Limb (tissue), 2 donors: ENCODE measurements around the gene MICALL1.
"Not testable (repeated sequence)": the region's sequence is repeated elsewhere in the genome, so short reads cannot be mapped to it uniquely, and the experiment has no call there.

ENCODE experiments used
- DNase-seq, 2 donors: peaks; one replicate each; pipeline ENCODE4 v3.0.0-alpha.2; 2016; ENCODE audit errors: extremely low spot score in 2 of 2

The MICALL1 gene

DNA sequence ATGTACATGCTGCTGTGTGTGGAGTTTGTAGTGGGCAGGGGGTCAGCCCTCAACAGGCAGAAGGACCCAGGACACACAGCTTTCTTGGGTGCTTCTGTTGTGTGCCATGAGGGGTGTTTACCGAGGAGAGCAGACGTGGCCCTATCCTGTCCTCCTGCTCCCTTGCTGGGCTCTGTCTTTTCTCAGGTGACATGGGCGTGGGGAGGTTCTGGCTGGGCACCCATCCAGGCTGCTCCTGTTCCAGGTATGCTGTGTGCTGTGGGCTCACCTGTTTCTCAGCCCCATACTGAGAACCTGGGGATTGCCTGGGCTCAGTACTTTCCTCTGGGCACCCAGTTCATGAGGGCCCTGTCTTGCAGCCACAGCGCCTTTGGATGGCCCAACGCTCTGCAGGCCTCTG, 23.3 kb downstream of the MICALL1 start:
- no peak for DNase-seq

DNA sequence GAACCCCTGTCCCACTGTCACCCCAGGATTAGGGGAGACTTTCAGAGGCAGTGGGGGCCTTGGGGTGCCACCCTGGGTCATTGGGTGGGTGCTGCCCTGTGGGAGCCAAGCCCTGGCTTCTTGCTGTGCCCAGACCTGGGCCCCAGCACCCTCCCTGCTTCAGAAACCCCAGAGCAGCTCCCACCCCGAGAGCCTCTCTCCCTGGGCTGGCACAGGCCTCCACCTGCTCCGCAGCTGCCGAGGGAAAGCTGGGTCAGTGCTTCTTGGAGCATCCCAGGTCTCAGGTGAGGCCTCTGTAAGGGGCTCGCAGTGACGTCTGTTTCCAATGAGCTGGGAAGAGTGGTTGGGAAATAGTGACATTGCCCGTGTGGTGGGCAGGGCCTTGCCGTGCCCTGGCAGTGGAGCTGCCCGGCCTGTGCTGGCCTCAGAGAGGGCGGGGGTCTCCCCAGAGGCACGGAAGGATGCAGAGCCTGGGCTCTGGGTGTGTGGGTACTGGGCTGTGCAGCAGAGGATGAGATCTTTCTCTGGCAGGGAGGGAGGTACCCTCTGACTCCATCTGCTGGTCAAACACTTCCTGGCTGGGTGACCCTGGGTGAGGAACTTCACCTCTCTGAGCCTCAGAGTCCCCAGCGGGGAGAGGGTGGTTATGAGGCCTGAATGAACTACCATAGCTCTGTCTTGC, 24.3 kb downstream of the MICALL1 start:
- DNase-seq: no peak

DNA sequence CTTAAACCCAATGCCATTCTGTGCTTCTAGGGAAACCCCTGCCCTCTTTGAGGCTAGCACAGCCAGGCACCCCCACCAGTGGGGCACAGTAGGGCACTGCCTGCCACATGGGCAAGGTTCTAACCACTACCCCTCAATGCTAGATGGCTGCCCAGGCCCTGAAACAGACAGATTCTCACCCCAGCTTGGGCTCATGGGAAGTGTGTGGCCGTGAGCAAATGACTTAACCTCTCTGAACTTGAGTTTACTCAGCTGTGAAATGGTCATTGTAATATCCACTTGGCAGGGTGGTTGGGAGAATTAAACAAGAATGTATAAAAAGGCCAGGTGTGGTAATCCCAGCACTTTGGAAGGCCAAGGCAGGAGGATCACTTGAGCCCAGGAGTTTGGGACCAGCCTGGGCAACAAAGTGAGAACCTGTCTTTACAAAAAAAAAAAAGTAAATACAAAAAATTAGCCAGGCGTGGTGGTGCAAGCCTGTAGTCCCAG, 24.9 kb downstream of the MICALL1 start:
- DNase-seq: no peak

DNA sequence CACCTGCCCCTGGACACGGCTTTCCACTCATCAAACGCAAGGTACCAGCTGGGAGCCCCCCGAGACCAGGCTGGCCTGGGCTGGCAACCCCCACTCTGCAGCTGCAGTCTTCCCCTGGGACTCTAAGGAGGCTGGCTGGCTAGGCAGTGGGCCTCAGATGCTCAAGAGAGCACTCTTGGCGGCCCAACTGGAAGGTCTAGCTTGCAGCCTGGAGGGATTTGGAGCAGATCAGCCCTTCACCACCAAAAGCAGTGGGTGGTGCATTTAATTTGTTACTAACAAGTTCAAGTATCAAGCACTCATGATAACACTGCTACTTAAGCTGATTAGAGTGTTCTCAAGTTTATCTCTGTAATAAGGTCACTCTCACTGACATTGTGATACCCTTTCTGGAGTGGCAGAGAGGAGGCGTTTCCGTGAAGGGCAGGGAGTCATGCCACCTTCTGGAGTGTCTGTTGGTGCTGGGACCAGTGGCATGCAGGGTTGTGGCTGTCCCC, 25.8 kb downstream of the MICALL1 start:
- DNase-seq: no peak

DNA sequence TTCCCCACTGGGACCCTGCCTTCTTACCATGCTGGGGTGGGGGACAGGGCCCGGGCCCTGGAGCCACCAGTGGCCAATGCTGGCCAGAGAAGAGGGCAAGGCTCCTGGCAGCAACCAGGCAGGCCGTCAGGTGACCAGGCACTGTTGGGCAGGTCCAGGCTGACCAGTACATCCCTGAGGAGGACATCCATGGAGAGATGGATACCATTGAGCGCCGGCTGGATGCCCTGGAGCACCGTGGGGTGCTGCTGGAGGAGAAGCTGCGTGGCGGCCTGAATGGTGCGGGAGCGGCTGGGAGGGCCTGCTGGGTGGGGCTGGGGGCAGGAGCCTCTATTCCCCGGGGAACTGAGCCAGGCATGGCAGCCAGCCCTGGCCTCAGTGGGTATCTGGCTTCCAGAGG, 26.3 kb downstream of the MICALL1 start:
- DNase-seq: no peak

DNA sequence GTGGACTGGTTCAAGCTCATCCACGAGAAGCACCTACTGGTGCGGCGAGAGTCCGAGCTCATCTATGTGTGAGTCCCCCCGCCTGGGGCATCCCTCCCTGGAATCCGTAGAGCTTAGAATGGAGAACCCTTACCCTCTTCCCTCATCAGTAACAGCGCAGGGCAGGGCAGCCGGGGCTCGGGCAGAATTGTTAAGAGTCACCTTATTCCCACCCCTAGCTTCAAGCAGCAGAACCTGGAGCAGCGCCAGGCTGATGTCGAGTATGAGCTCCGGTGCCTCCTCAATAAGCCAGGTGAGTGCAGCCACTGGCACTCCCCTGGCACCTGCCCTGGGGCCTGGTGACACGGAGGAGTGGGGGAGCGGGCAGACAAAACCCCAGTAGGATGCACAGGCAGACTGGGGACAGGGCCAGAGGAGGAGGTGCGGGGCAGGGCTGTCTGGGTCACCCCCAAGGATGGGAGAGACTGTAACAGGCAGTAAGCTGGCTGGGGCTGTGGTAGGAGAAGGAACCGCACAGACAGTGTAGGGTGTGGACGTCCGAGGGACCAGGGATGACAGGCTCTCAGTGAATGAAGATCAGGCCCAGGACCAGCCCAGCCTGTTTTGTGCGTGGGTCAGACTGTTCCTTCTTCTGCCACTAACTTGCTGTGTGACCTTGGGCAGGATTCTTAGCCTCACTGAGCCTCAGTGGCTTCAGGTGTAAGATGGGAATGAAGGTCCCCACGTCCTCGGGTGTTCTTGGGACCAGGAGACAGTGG, 26.9 kb downstream of the MICALL1 start:
- DNase-seq: no peak

DNA sequence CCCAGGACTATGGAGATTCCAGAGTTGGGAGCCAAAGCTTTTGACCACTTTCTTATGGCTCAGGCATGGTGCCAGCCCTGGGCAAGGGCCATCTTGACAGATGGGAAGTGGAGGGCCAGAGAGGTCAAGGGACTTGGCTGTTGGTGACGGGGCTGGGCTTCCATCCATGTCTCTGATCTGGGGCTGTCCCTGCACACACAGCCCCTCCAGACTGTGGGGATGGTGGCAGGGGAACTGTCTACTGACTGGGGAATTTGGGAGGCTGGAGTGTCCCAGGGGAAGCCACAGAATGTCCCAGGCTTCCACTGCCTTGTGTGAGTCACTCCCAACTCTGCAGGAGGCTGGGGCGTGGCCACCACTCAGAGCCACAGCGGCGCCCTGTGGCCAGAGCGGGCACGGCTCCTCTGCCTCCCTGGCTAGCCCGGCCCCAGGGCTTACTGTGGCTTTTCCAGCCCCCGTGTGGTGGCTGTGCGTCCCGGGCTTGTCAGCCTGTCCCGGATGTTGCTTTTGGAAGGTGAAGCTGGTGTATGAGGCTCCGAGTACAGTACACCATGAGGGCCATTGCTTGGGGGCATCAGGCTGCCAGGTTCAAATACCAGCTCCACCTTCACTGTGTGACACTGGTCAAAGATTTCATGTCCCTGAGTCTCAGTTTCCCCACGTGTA, 27.7 kb downstream of the MICALL1 start:
- peak; percentile 69 to 87 for DNase-seq

DNA sequence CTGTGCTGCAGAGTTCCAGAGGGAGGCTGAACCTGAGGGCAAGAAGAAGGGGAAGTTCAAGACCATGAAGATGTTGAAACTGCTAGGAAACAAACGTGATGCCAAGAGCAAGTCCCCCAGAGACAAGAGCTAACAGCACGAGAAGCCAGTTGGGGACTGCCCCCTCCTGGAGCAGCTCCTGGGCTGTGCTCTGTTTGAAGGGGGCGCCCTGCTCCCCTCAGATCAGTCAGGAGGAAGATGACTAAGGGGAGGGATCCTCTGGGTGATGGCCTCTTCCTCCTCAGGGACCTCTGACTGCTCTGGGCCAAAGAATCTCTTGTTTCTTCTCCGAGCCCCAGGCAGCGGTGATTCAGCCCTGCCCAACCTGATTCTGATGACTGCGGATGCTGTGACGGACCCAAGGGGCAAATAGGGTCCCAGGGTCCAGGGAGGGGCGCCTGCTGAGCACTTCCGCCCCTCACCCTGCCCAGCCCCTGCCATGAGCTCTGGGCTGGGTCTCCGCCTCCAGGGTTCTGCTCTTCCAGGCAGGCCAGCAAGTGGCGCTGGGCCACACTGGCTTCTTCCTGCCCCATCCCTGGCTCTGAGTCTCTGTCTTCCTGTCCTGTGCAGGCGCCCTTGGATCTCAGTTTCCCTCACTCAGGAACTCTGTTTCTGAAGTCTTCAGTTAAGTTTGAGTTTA, 34.7 kb downstream of the MICALL1 start:
- DNase-seq: no peak

DNA sequence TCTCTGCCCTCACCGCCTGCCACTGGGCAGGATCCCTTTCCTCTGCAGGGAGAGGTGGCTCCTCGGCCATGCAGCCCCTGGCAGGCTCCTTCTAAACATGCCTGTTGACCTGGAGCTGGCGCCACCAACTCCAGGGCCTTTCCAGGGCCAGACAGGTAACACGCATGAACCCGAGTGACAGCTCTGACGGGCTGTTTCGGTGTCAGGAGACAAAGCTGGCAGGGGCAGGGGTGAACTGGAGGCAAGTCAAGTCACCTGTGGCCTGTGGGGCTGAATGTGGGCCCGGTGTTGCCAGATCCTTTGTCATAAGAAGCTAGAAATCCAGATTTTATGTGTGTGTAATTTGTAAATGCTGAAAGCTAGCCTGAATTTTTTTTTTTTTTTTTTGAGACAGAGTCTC, 36.0 kb downstream of the MICALL1 start:
- DNase-seq: no peak

DNA sequence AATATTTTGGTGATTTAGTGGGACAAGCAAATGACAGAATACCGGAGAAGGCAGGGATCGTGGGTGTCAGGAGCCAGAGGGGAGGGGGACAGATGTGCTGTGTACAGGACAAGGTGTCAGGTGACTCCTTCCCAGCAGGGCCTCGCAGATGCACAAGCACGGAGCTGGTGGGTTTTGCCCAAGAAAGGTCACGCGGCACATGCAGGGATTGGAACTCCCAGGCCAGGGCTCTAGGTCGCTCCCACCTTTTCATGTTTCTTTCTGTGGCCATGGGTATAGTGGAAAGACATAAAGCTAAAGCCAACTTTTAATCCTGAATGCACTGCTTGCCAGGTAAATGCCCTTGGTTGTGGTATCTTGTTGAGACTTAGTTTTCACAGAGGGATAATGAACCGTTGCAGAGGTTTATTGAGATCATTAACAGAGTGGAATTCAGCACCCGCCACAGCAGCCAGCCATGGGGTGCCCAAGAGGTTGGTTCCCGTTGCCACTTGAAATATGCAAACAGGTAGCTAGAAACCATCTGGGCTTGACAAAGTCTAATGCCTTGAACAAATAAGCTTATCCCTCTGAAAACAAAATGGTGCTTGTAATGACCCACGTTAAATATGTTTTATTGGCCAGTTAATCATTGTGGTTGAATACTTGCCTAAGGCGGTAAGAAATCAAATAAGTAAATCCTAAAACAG, 37.2 kb downstream of the MICALL1 start:
- DNase-seq: no peak

DNA sequence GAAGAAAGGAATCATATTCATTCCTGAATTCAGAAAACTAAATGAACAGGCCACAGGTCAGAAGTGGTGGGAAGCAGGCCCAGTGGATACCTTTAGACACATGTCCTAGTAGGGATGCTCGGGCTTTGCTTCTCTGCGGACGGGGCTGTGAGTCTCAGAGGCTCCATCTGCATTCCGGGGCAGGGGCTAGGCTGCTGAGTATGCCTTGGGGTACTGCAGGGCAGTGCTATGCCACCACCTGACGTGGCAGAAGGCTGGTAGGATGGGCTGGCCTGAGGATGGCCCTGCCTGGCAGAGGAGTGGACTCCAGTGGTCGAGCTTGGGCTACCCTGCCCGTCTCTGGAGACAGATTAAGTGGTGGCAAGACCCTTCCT, 37.7 kb downstream of the MICALL1 start:
- no peak for DNase-seq

DNA sequence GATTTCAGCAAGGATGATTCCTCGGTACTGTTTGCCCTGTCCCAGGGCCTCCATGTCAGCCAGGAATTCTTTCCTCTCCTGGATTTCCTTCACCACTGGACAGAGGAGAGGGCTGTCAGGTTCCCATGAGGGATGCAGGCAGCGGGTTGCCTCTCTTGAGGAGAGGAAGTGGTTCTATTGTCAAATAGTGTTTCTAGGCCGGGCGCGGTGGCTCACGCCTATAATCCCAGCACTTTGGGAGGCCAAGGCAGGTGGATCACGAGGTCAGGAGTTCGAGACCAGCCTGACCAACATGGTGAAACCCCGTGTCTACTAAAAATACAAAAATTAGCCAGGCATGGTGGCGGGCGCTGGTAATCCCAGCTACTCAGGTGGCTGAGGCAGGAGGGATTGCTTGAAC, 38.3 kb downstream of the MICALL1 start:
- not testable (repeated sequence) for DNase-seq

DNA sequence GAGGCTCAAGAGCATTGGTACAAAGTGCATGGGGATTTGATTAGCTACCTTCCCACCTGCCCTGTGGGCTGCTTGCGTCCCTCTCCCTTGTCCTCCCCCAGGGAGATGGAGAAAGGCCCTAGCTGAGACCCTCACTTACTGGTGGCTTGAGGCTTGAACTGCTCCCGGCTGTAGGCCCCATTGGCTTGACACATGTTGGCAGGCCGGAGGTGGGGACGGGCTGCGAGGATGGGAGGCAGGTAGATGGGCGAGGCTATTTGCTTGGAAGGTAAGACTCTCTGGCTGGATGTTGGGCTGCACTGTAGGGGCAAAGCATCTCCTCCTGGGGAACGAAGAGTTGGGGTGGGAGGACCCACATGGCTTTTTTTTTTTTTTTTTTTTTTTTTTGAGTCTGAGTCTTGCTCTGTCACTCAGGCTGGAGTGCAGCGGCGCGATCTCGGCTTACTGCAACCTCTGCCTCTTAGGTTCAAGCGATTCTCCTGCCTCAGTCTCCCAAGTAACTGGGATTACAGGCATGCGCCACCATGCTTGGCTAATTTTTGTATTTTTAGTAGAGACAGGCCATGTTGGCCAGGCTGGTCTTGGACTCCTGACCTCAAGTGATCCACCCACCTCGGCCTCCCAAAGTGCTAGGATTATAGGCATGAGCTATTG, 41.2 kb downstream of the MICALL1 start:
- not testable (repeated sequence) for DNase-seq

DNA sequence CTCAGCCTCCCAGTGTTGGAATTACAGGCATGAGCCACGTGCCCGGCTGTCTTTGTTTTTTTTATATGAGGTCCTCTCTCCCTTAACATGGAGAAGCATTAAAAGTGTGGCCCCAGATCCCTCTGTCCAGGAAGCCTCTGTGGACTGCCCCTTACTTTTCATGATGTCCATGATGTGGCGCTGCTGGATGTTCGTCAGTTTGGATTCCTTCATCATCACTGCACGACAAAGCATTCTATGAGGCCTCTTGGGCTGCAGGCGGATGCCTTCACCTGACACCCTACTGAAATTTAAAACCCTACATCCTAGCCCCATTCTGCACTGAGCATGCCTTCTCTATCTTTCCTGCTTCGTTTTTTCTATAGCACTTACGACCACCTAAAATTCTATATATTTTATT, 45.2 kb downstream of the MICALL1 start:
- DNase-seq: no peak

DNA sequence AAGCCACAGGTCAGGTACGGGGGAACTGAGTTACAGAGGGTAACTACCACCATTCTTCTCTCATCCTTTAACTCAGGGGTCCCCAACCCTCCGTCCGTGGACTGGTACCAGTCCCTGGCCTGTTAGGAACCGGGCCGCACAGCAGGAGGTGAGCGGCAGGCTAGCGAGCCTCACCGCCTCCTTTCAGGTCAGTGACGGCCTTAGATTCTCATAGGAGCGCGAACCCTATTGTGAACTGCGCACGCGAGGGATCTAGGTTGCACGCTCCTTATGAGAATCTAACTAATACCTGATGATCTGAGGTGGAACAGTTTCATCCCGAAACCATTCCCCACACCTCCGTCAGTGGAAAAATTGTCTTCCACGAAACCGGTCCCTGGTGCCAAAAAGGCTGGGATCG, 46.5 kb downstream of the MICALL1 start:
- not testable (repeated sequence) for DNase-seq

DNA sequence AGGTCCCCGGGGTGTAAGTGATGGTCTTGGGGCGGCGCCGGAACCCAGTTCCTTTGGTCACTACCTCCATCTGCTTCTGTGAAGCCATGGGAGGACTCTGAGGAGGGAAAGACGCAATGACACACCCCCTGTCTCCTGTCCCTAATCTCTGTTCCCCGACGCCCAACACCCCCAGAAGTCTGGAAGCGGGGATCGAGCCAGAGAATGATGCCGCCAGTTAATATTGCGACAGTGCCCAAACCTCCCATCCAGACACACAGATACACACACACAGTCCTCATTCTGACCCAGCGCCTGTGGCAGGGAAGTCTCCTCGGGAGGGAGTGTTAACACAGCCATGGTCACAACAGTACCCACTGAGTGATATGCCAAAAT, 47.0 kb downstream of the MICALL1 start:
- no peak for DNase-seq

DNA sequence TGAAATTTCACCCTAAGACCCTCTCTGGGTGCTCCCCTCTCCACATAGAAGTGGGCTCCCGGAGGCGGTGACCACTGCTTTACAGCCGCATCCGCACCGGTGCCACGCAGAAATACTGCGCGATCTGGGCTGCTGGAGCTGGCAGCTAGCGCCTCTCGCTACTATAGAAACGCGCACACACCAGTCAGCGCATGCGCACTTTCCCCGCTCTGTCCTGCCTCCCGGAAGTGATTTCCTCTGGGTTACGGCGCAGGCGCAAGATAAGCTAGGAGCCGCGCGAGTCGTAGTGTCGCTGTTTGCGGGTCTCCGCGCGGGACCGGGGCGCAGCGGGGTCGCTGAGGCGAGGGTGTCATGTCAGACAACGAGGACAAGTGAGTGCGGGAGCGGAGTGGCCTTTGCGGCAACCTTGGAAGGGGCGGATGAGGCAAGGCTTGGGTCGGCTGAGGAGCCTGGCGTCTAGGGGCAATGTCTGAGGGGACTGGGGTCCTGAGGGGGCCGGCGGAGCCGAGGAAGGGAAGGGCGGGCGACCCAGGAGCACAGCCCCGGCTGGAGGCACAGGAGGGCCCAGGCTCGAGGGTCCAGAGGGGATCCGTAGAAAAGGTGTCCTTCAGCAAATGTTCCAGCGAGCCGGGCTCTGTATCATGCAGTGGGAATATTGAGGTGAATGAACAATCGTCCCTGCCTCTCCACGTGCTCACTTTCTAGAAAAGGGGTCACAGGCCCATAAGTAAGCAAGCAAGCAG, 47.5 kb downstream of the MICALL1 start, which contains the start of the genes C22orf23 and POLR2F:
TSS of gene C22orf23 (minus strand) at position 165 of the 743 bp plus-strand sequence. CDS start 452 bp downstream, outside the sequence.
TSS of gene POLR2F (plus strand) at position 263 of the 743 bp plus-strand sequence. CDS start at position 352, 89 bp downstream.
- DNase-seq: peak; percentile 96 to 97

DNA sequence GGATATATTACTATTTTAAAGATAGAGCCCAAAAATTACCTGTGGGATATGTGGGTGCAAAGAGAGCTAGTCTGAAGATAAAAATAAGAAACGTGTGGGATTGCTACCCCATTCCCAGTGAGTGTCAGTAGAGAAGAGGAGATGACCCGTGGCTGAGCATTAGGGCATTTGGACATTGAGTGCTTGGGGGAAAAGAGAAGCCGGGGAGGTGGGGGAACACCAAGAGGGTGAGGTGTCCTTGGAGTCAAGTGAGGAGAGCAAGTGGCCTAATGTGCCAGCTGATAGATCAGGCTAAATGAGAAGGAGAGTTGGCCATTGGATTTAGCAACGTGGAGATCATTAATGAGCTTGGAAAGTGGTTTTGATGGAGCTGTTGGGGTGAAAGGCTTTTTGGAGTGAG, 48.6 kb downstream of the MICALL1 start:
- no peak for DNase-seq

DNA sequence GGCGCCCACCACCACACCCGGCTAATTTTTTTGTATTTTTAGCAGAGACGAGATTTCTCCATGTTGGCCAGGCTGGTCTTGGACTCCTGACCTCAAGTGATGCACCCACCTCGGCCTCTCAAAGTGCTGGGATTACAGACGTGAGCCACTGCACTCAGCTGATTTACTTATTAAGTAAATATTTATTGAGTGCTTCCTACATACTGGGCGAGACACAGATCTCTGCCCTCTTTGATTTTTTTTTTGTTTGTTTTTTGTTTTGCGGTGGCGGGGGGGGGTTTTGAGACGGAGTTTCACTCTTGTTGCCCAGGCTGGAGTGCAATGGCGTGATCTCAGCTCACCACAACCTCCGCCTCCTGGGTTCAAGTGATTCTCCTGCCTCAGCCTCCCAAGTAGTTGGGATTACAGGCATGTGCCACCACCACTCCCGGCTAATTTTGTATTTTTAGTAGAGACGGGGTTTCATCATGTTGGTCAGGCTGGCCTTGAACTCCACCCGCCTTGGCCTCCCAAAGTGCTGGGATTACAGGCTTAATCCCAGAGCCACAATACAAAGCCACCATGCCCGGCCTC, 49.8 kb downstream of the MICALL1 start:
- DNase-seq: not testable (repeated sequence)
